H1 (cell line): ENCODE data around the gene RAD51B. TPM values are rescaled to one million over a fixed set of nuclear protein-coding genes. Genes with fewer than 3 reads are reported as not detected.
A peak's percentile ranks its signal among the peaks of the same experiment; 100 is the strongest.

Experiments used
- CTCF ChIA-PET: fragments of 300-600 bp; sonication (Branson Sonifier 250); formaldehyde crosslinking; loops from one replicate; lab custom pipeline; 2021; ENCODE audit not compliant: partially characterized antibody; lab: Charles Lee
- POLR2A ChIA-PET: fragments of 300-600 bp; sonication (Branson Sonifier 250); formaldehyde crosslinking; loops from one replicate; lab custom pipeline; 2021; ENCODE audit warnings: inconsistent platforms; ENCODE audit not compliant: partially characterized antibody; lab: Charles Lee
- DNase-seq, 2 experiments: peaks; one replicate each; pipeline versions ENCODE4 v3.0.0 to v3.0.0-alpha.2; 2010 to 2022; ENCODE audit warnings: low spot score in 2 of 2, low read depth in 1 of 2, mixed read lengths in 1 of 2
- FAIRE-seq: peaks from 2 replicates; lab custom pipeline; 2011; peaks lifted over from hg19 to GRCh38; lab: Jason Lieb, UNC
- H2AFZ ChIP-seq: 2 replicates; pipeline ENCODE4 v1.8.1; 2012; ENCODE audit warnings: low read length, inconsistent platforms
- H2AK5ac ChIP-seq: 2 replicates; pipeline ENCODE4 v1.6.1; 2013; ENCODE audit warnings: low read depth, low read length
- H2BK120ac ChIP-seq: replicated peaks from 2 replicates; pipeline ENCODE3; 2013; ENCODE audit warnings: low read depth, low read length, inconsistent platforms
- H2BK12ac ChIP-seq: 2 replicates; pipeline ENCODE4 v1.6.1; 2013; ENCODE audit warnings: low read depth, low read length
- H2BK15ac ChIP-seq: 2 replicates; pipeline ENCODE4 v1.6.1; 2013; ENCODE audit warnings: low read length
- H2BK20ac ChIP-seq: 2 replicates; pipeline ENCODE4 v1.6.1; 2013; ENCODE audit warnings: low read length
- H2BK5ac ChIP-seq: 2 replicates; pipeline ENCODE4 v1.6.1; 2013; ENCODE audit warnings: low read depth, low read length
- H3K14ac ChIP-seq: 2 replicates; pipeline ENCODE4 v1.6.1; 2013; ENCODE audit warnings: inconsistent platforms; ENCODE audit not compliant: insufficient read length
- H3K18ac ChIP-seq: 2 replicates; pipeline ENCODE4 v1.6.1; 2013; ENCODE audit warnings: low read length; ENCODE audit errors: extremely low read depth
- H3K23ac ChIP-seq: 2 replicates; pipeline ENCODE4 v1.6.1; 2013; ENCODE audit warnings: inconsistent platforms; ENCODE audit not compliant: insufficient read length
- H3K23me2 ChIP-seq: 2 replicates; pipeline ENCODE4 v1.6.1; 2013; ENCODE audit warnings: low read depth, low read length
- H3K27ac ChIP-seq: 2 replicates; pipeline ENCODE4 v1.6.1; 2011; ENCODE audit warnings: low read depth, low read length, inconsistent platforms
- H3K27me3 ChIP-seq, 4 experiments: replicated peaks in 1 of 4; 1 replicate in 1 of 4; 2 replicates in 3 of 4; pipeline versions ENCODE4 v1.6.1 to v1.8.1; 2011 to 2013; ENCODE audit warnings: low read length in 3 of 4, mild to moderate bottlenecking in 3 of 4, inconsistent platforms in 2 of 4, mixed read lengths in 2 of 4, moderate library complexity in 1 of 4; ENCODE audit not compliant: control insufficient read depth in 3 of 4, insufficient read depth in 3 of 4; ENCODE audit errors: extremely low read depth in 1 of 4
- H3K36me3 ChIP-seq, 4 experiments: 2 replicates each; pipeline versions ENCODE4 v1.6.1 to v1.8.1; 2011 to 2013; ENCODE audit warnings: mild to moderate bottlenecking in 4 of 4, low read length in 3 of 4, moderate library complexity in 2 of 4, control low read depth in 1 of 4, inconsistent platforms in 1 of 4; ENCODE audit not compliant: insufficient read depth in 4 of 4, control insufficient read depth in 2 of 4
- H3K4ac ChIP-seq: replicated peaks from 2 replicates; pipeline ENCODE3; 2013; ENCODE audit warnings: low read length, low read depth, mixed read lengths, inconsistent platforms; ENCODE audit not compliant: insufficient read length
- H3K4me1 ChIP-seq, 4 experiments: replicated peaks in 1 of 4; 1 replicate in 1 of 4; 2 replicates in 3 of 4; pipeline versions ENCODE4 v1.6.1 to v1.8.1; 2011 to 2013; ENCODE audit warnings: low read length in 3 of 4, inconsistent platforms in 2 of 4, mixed read lengths in 1 of 4; ENCODE audit not compliant: insufficient read depth in 4 of 4, control insufficient read depth in 3 of 4
- H3K4me2 ChIP-seq, 2 experiments: 2 replicates each; pipeline versions ENCODE4 v1.6.1 to v1.8.1; 2011 to 2013; ENCODE audit warnings: low read depth in 2 of 2, low read length in 2 of 2, control low read depth in 1 of 2, inconsistent platforms in 1 of 2, mild to moderate bottlenecking in 1 of 2; ENCODE audit not compliant: insufficient read depth in 1 of 2
- H3K4me3 ChIP-seq, 4 experiments: fragments of 200-600, 300-600 bp in 1 of 4; sonication (generic), shearing (Covaris generic), sonication (Bioruptor Twin) in 1 of 4; 2 replicates each; pipeline versions ENCODE4 v1.5.1 to v1.8.1; 2011 to 2016; ENCODE audit warnings: low read length in 4 of 4, low read depth in 3 of 4, control low read depth in 2 of 4, inconsistent platforms in 2 of 4, mild to moderate bottlenecking in 2 of 4, mixed read lengths in 1 of 4, moderate library complexity in 1 of 4; ENCODE audit not compliant: insufficient read depth in 2 of 4; ENCODE audit errors: extremely low read depth in 1 of 4
- H3K56ac ChIP-seq: replicated peaks from 2 replicates; pipeline ENCODE3; 2013; ENCODE audit warnings: low read depth, mild to moderate bottlenecking, mixed read lengths, low read length, inconsistent platforms; ENCODE audit not compliant: insufficient read length
- H3K79me1 ChIP-seq: 2 replicates; pipeline ENCODE4 v1.6.1; 2013; ENCODE audit warnings: low read depth, low read length, control low read depth
- H3K79me2 ChIP-seq, 2 experiments: 2 replicates each; pipeline versions ENCODE4 v1.6.1 to v1.8.1; 2012 to 2013; ENCODE audit warnings: low read length in 2 of 2, mild to moderate bottlenecking in 2 of 2, inconsistent platforms in 1 of 2; ENCODE audit not compliant: insufficient read depth in 2 of 2, control insufficient read depth in 1 of 2
- H3K9ac ChIP-seq, 4 experiments: replicated peaks in 1 of 4; 1 replicate in 1 of 4; 2 replicates in 3 of 4; pipeline versions ENCODE4 v1.6.1 to v1.8.1; 2011 to 2013; ENCODE audit warnings: low read depth in 3 of 4, low read length in 3 of 4, control low read depth in 2 of 4, mild to moderate bottlenecking in 2 of 4, moderate library complexity in 2 of 4, inconsistent platforms in 1 of 4; ENCODE audit errors: extremely low read depth in 1 of 4
- H3K9me3 ChIP-seq, 2 experiments: 2 replicates each; pipeline versions ENCODE4 v1.6.1 to v1.8.1; 2012 to 2013; ENCODE audit warnings: mild to moderate bottlenecking in 2 of 2, moderate library complexity in 2 of 2, control low read depth in 1 of 2, inconsistent platforms in 1 of 2, low read depth in 1 of 2, low read length in 1 of 2, mixed read lengths in 1 of 2; ENCODE audit not compliant: insufficient read depth in 2 of 2
- H4K20me1 ChIP-seq, 2 experiments: replicated peaks in 1 of 2; 2 replicates each; pipeline versions ENCODE3 to v1.8.1; 2011 to 2013; ENCODE audit warnings: inconsistent platforms in 2 of 2, low read length in 2 of 2, mild to moderate bottlenecking in 1 of 2; ENCODE audit not compliant: insufficient read depth in 2 of 2, control insufficient read depth in 1 of 2
- H4K5ac ChIP-seq: 2 replicates; pipeline ENCODE4 v1.6.1; 2013; ENCODE audit warnings: low read length, low read depth, mixed read lengths, inconsistent platforms; ENCODE audit not compliant: insufficient read length
- H4K8ac ChIP-seq: 2 replicates; pipeline ENCODE4 v1.8.0; 2013; ENCODE audit warnings: mild to moderate bottlenecking, moderate library complexity, low read length, inconsistent platforms; ENCODE audit not compliant: insufficient read depth; ENCODE audit errors: extremely low read depth
- H4K91ac ChIP-seq: replicated peaks from 2 replicates; pipeline ENCODE3; 2013; ENCODE audit warnings: low read length, mixed read lengths, inconsistent platforms; ENCODE audit not compliant: insufficient read length
- CEBPB ChIP-seq: IDR thresholded peaks from 2 replicates; pipeline ENCODE4 v1.6.1; 2012; ENCODE audit warnings: low read depth, low read length
- PHF8 ChIP-seq: fragments of 200-600 bp; sonication (generic); conservative IDR thresholded peaks from 2 replicates; pipeline ENCODE4 v1.7.1; 2012; ENCODE audit warnings: low read depth, mild to moderate bottlenecking, inconsistent platforms, low read length, moderate library complexity
- SAP30 ChIP-seq: fragments of 300-600 bp; sonication (generic); IDR thresholded peaks from 2 replicates; pipeline ENCODE4 v1.7.1; 2012; ENCODE audit warnings: low read length, moderate library complexity, mild to moderate bottlenecking, inconsistent platforms; ENCODE audit not compliant: insufficient read depth, insufficient replicate concordance
- SUZ12 ChIP-seq: fragments of 200-600 bp; sonication (generic); IDR thresholded peaks from 2 replicates; pipeline ENCODE4 v1.6.1; 2012; ENCODE audit warnings: mild to moderate bottlenecking, inconsistent platforms, low read length, moderate library complexity, mixed read lengths
- WGBS, 2 experiments: shearing (Covaris generic) in 1 of 2; methylation state at CpG; one replicate each; pipeline versions ENCODE4 v1.1.6 to v1.1.7; 2013 to 2015; ENCODE audit warnings: low lambda C conversion rate in 2 of 2, mixed read lengths in 2 of 2, inconsistent platforms in 1 of 2, low coverage in 1 of 2, missing lambda C conversion rate in 1 of 2; ENCODE audit not compliant: insufficient replicate concordance in 2 of 2, insufficient coverage in 1 of 2, insufficient read length in 1 of 2; ENCODE audit errors: extremely low coverage in 1 of 2, missing lambda C conversion rate in 1 of 2; 5-methylcytosine and 5-hydroxymethylcytosine counted together
- polyA plus RNA-seq, 7 experiments: library from polyadenylated mRNA; depleted of rRNA in 3 of 7; stranded (reverse) in 5 of 7; unstranded in 2 of 7; fragments of >200 nt in 5 of 7; fragments of 200-250 nt in 2 of 7; gene quantifications; 1 replicate in 5 of 7; 2 replicates in 1 of 7; 4 replicates in 1 of 7; pipeline versions ENCODE4 v1.2.1 to v1.2.3, GENCODE V29; 2011 to 2013; ENCODE audit warnings: missing spikeins in 2 of 7, mixed read lengths in 2 of 7
- total RNA-seq: library from RNA; stranded (reverse); fragmentation: NEBNext Ultra II Directional; extraction: Animal tissue kit (Norgen Biotek cat#: 25700); gene quantifications from 2 replicates; pipeline ENCODE4 v1.2.1, GENCODE V29; 2021

Gene RAD51B
- total and polyA plus RNA-seq, 2 of the 8 experiments (the other 6 are each of a cell fraction or from before 2014, with no cell fraction given): 3.9 to 14.9 TPM

DNA sequence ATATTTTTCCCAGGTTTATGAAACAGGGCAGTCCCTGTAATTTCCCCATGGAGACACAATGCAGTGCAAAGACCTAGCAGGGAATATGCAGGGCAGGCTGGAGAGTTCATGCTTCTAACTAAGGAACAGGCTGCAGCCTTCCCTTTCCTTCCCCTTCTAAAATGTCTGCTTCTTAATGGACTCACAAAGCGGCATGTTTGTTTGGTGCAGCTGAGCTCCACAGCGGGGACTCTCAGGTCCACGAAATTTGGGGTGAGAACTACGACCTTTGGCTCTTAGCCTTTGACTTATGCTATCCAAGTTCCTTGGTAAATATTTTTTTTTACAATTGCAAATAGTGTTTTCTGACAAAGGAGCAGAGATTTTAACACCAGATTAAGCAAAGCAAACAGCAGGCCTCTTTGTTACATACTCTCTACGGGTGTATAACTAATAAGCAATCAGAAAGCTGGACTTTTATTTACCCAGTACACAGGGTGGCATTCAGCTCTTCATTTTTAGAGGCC lies 649.7 kb downstream of the RAD51B start:
- Histone ChIP-seq H3K4ac (no peak overlapping the region), H3K9ac (no peak overlapping the region), H3K18ac (no peak overlapping the region), H3K23me2 (no peaks in the 10 kb centered on the region), H3K79me2 (no peaks in the 10 kb centered on the region), H3K36me3 (no peaks in the 10 kb centered on the region), H3K4me2 (no peak overlapping the region), H3K79me1 (no peaks in the 10 kb centered on the region), H3K14ac (no peak overlapping the region), H2AK5ac (no peak overlapping the region), H3K27ac (no peak overlapping the region), H4K5ac (no peak overlapping the region), H2BK5ac (peak overlapping the region; percentile 36; the same call in 1 of the 2 replicates), H3K56ac (no peak overlapping the region), H3K4me1 (peaks cover 16 to 34% (median 26%) of the 10 kb centered on the region in 4 experiments), H3K4me3 (no peak overlapping the region), H2BK20ac (no peak overlapping the region), H2BK15ac (no peak overlapping the region), H4K20me1 (no peaks in the 10 kb centered on the region), H3K27me3 (no peaks in the 10 kb centered on the region), H3K9me3 (no peaks in the 10 kb centered on the region), H2AFZ (no peak overlapping the region), H4K8ac (no peak overlapping the region), H2BK12ac (0 out of 2 replicates have a peak overlapping the region, but pooled peaks have one; percentile 1), H3K23ac (no peak overlapping the region), H4K91ac (no peak overlapping the region), H2BK120ac (no peak overlapping the region)
- TF ChIP-seq SUZ12 (no peak), PHF8 (no peak), SAP30 (no peak), CEBPB (no peak)
- POLR2A ChIA-PET: no interaction called here
- FAIRE-seq (no peak), DNase-seq (no peak)
- CTCF ChIA-PET: interaction anchor here (0.9 to 1.2 kb wide), 3 partner anchors 10 to 347 kb away, joined by 3 to 4 read pairs (median 3); no protein-coding TSS in a partner anchor
- WGBS, 2 experiments: 90% methylated on average over 5 of the region's 5 CpGs; no CpG with 5 or more reads in 1 of the 2 experiments
